Body of pancreas (tissue), 4 donors: ENCODE results near the gene CDCA8.

Source experiments
- POLR2A ChIP-seq, 3 donors: fragments of 450-650 bp; IDR thresholded peaks; one replicate each; pipeline ENCODE4 v1.6.1; 2016; ENCODE audit warnings: antibody characterized with exemption in 3 of 3, mild to moderate bottlenecking in 2 of 3
- TF ChIP-seq, protein P1 (sequence below), 7 experiments: fragments of 450-650 bp in 4 of 7; fragments of 200-600 bp in 3 of 7; sonication (generic) in 3 of 7; IDR thresholded peaks; one replicate each; pipeline ENCODE4 v1.5.1; 2016 to 2019; ENCODE audit warnings: antibody characterized with exemption in 7 of 7

DNA sequence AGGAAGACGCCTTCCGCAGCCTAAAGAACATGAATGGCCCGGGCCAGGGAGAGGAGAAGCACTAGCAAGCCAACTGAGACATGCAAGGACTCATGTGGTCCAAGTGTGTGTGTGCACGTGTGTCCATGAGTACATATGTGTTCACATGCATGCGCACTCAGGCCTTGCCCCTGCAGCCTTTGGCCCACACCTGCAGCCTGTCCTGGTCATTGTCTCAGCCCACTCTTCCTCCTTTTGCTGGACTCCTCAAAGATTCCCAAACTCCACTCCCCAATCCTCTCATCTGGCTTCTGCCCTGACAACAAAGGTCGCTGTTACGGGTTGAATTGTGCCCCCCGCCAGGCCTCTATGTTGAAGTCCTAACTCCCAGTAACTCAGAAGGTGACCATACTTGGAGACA is 21.9 kb downstream of the CDCA8 start:
- no peak for TF ChIP-seq POLR2A (IDR thresholded peaks at IDR 0.05)
- TF ChIP-seq, protein P1, sequence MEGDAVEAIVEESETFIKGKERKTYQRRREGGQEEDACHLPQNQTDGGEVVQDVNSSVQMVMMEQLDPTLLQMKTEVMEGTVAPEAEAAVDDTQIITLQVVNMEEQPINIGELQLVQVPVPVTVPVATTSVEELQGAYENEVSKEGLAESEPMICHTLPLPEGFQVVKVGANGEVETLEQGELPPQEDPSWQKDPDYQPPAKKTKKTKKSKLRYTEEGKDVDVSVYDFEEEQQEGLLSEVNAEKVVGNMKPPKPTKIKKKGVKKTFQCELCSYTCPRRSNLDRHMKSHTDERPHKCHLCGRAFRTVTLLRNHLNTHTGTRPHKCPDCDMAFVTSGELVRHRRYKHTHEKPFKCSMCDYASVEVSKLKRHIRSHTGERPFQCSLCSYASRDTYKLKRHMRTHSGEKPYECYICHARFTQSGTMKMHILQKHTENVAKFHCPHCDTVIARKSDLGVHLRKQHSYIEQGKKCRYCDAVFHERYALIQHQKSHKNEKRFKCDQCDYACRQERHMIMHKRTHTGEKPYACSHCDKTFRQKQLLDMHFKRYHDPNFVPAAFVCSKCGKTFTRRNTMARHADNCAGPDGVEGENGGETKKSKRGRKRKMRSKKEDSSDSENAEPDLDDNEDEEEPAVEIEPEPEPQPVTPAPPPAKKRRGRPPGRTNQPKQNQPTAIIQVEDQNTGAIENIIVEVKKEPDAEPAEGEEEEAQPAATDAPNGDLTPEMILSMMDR (IDR thresholded peaks at IDR 0.05): no peak
